Suprapubic skin (tissue), 4 donors: ENCODE results near the gene SESN1.

Experiments used
- EP300 ChIP-seq: sonication (generic); formaldehyde crosslinking; IDR thresholded peaks from one replicate; pipeline ENCODE4 v1.6.1; 2017; ENCODE audit warnings: antibody characterized with exemption
- POLR2A ChIP-seq, 2 donors: fragments of 450-650 bp; IDR thresholded peaks; one replicate each; pipeline ENCODE4 v1.6.1; 2017; ENCODE audit warnings: antibody characterized with exemption in 2 of 2, mild to moderate bottlenecking in 2 of 2, moderate library complexity in 2 of 2
- POLR2AphosphoS5 ChIP-seq, 3 donors: sonication (generic); formaldehyde crosslinking; IDR thresholded peaks; one replicate each; pipeline ENCODE4 v1.6.1; 2017; ENCODE audit warnings: antibody characterized with exemption in 3 of 3
- TF ChIP-seq, protein P1 (sequence below), 2 donors: fragments of 200-600 bp in 1 of 2; fragments of 450-650 bp in 1 of 2; sonication (generic) in 1 of 2; IDR thresholded peaks; one replicate each; pipeline ENCODE4 v1.5.1; 2016 to 2019; ENCODE audit warnings: antibody characterized with exemption in 2 of 2, mild to moderate bottlenecking in 1 of 2, moderate library complexity in 1 of 2

DNA sequence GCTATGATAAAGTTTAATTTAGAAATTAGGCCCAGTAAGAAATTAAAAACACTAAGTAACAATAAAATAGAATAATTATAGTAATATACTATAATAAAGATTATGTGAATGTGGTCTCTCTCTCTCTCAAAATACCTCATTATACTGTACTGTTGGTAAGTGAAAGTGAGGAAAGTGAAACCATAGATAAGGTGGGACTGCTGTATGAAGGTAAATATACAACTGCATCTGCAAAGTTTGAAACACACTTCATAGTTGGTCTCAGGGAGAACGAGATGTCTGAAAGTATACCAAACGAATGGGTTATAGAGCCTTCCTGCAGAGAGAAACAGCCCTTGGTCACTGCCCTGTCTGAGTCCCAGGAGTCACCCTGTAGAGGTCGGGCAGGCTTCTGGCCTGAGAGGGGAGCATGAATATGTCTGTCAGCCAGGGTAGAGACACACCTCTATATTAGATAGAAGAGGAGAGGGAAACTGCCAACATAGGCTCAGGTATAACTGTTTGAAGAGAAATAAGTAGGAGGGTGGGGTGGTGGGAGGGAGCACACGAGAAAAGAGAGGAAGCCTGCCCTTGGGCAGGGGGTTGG, 31.8 kb downstream of the SESN1 start:
- TF ChIP-seq, protein P1, sequence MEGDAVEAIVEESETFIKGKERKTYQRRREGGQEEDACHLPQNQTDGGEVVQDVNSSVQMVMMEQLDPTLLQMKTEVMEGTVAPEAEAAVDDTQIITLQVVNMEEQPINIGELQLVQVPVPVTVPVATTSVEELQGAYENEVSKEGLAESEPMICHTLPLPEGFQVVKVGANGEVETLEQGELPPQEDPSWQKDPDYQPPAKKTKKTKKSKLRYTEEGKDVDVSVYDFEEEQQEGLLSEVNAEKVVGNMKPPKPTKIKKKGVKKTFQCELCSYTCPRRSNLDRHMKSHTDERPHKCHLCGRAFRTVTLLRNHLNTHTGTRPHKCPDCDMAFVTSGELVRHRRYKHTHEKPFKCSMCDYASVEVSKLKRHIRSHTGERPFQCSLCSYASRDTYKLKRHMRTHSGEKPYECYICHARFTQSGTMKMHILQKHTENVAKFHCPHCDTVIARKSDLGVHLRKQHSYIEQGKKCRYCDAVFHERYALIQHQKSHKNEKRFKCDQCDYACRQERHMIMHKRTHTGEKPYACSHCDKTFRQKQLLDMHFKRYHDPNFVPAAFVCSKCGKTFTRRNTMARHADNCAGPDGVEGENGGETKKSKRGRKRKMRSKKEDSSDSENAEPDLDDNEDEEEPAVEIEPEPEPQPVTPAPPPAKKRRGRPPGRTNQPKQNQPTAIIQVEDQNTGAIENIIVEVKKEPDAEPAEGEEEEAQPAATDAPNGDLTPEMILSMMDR (IDR thresholded peaks at IDR 0.05) = no peak
- TF ChIP-seq EP300 (no peak), POLR2AphosphoS5 (IDR thresholded peaks at IDR 0.05) (no peak), POLR2A (IDR thresholded peaks at IDR 0.05) (no peak)
